Measurements from ENCODE around the gene KCNJ14.

The KCNJ14 gene

DNA sequence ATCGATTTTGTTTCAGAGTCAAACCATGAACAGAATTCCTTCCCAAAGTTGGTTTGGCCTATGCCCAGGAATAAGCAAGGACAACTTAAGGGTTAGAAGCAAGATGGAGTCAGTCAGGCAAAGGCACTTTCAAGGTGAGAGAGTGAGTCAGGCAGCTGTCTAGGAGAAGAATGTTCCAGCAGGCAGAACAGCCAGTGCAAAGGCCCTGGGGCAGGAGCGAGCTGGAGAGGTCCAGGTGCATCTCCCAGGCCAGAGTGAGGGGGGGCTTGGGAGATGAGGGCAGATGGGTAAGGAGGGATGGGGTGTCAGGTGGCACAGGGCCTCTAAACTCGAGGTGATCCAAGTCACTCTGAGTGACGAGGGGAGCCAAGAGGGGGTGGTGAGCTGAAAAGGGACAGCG is 18.8 kb upstream of the KCNJ14 start:
- DNase-seq (ENCODE audit: low read depth) = no peak
- in situ Hi-C loops (cut with HindIII; ENCODE audit: low sequenced_read_pairs) = no loop called here
- TF ChIP-seq, protein P1, sequence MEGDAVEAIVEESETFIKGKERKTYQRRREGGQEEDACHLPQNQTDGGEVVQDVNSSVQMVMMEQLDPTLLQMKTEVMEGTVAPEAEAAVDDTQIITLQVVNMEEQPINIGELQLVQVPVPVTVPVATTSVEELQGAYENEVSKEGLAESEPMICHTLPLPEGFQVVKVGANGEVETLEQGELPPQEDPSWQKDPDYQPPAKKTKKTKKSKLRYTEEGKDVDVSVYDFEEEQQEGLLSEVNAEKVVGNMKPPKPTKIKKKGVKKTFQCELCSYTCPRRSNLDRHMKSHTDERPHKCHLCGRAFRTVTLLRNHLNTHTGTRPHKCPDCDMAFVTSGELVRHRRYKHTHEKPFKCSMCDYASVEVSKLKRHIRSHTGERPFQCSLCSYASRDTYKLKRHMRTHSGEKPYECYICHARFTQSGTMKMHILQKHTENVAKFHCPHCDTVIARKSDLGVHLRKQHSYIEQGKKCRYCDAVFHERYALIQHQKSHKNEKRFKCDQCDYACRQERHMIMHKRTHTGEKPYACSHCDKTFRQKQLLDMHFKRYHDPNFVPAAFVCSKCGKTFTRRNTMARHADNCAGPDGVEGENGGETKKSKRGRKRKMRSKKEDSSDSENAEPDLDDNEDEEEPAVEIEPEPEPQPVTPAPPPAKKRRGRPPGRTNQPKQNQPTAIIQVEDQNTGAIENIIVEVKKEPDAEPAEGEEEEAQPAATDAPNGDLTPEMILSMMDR (IDR thresholded peaks at IDR 0.05; ENCODE audit: low read depth, low read length, missing control alignments) = no peak
- no peak overlapping the region for H3K4me3 ChIP-seq (ENCODE audit: low read depth, low read length)

DNA sequence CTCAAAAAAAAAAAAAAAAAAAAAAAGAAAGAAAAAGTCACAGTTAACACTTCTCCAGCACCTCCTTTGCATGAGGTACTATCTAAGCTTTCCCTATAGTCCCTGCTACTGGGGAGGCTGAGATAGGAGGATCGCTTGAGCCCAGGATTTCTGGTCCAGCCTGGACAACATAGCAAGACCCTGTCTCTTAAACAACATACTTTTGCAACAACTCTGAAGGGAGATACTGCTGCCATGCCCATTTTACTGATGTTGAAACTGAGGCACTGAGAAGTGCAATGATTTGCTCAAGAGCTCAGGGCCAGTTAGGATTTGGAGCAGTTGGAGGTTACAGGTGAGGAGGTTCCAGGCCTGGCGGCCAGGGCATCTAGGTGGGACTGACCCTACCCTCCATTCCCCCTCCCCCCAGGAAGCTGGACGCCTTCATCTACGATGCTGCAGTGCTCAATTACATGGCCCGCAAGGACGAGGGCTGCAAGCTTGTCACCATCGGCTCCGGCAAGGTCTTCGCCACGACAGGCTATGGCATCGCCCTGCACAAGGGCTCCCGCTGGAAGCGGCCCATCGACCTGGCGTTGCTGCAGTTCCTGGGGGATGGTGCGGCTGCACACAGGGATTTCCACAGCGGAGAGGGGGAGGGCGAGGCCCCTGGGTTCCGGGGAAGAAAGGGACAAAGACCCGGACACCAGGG is 13.9 kb upstream of the KCNJ14 start:
- TF ChIP-seq, protein P1 (IDR thresholded peaks at IDR 0.05; ENCODE audit: low read depth, low read length, missing control alignments) = no peak

DNA sequence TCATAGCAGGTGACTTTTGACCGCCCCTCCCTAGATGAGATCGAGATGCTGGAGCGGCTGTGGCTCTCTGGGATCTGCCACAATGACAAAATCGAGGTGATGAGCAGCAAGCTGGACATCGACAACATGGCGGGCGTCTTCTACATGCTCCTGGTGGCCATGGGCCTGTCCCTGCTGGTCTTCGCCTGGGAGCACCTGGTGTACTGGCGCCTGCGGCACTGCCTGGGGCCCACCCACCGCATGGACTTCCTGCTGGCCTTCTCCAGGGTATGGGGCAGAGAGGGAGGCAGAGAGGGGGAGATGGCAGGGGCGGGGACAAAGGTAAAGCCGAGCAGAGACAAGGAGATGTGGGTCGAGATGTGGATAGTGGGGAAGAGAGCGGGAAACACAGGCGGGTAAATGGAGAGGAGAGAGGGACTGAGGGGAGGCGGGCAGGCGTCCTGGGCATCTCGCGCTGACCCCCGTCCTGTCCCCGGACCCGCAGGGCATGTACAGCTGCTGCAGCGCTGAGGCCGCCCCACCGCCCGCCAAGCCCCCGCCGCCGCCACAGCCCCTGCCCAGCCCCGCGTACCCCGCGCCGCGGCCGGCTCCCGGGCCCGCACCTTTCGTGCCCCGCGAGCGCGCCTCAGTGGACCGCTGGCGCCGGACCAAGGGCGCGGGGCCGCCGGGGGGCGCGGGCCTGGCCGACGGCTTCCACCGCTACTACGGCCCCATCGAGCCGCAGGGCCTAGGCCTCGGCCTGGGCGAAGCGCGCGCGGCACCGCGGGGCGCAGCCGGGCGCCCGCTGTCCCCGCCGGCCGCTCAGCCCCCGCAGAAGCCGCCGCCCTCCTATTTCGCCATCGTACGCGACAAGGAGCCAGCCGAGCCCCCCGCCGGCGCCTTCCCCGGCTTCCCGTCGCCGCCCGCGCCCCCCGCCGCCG is 13.0 kb upstream of the KCNJ14 start:
- H3K4me3 ChIP-seq (ENCODE audit: low read depth, low read length) = no peak overlapping the region
- in situ Hi-C loops (cut with HindIII; ENCODE audit: low sequenced_read_pairs) = no loop called here
- TF ChIP-seq, protein P1 (IDR thresholded peaks at IDR 0.05; ENCODE audit: low read depth, low read length, missing control alignments) = no peak

More for the DNA sequence above, 13.9 kb upstream of the KCNJ14 start:
- in situ Hi-C loops (cut with HindIII; ENCODE audit: low sequenced_read_pairs) = no loop called here
- no peak overlapping the region for H3K4me3 ChIP-seq (ENCODE audit: low read depth, low read length)
- no peak for DNase-seq (ENCODE audit: low read depth)

DNA sequence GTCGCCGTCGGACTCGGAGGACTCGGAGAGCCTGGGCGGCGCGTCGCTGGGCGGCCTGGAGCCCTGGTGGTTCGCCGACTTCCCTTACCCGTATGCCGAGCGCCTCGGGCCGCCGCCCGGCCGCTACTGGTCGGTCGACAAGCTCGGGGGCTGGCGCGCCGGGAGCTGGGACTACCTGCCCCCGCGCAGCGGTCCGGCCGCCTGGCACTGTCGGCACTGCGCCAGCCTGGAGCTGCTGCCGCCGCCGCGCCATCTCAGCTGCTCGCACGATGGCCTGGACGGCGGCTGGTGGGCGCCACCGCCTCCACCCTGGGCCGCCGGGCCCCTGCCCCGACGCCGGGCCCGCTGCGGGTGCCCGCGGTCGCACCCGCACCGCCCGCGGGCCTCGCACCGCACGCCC is 12.1 kb upstream of the KCNJ14 start:
- no peak for DNase-seq (ENCODE audit: low read depth)
- TF ChIP-seq, protein P1 (IDR thresholded peaks at IDR 0.05; ENCODE audit: low read depth, low read length, missing control alignments) = no peak
- in situ Hi-C loops (cut with HindIII; ENCODE audit: low sequenced_read_pairs) = no loop called here
- no peak overlapping the region for H3K4me3 ChIP-seq (ENCODE audit: low read depth, low read length)

More for the DNA sequence above, 13.0 kb upstream of the KCNJ14 start:
- DNase-seq (ENCODE audit: low read depth) = no peak

DNA sequence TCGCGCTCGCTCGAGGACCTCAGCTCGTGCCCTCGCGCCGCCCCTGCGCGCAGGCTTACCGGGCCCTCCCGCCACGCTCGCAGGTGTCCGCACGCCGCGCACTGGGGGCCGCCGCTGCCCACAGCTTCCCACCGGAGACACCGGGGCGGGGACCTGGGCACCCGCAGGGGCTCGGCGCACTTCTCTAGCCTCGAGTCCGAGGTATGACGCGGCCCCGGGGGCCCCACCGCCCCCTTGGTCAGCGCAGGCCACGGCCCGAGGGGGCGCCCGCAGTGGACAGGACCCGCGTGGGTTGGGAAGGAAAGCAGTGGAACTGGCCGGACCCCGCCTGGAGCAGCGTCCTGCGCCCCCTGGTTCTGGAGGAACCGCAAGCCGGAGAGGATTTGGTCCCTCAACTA is 11.6 kb upstream of the KCNJ14 start:
- H3K4me3 ChIP-seq (ENCODE audit: low read depth, low read length) = peak overlapping the region; percentile 100
- TF ChIP-seq, protein P1 (IDR thresholded peaks at IDR 0.05; ENCODE audit: low read depth, low read length, missing control alignments) = no peak
- in situ Hi-C loops (cut with HindIII; ENCODE audit: low sequenced_read_pairs) = no loop called here
- no peak for DNase-seq (ENCODE audit: low read depth)

DNA sequence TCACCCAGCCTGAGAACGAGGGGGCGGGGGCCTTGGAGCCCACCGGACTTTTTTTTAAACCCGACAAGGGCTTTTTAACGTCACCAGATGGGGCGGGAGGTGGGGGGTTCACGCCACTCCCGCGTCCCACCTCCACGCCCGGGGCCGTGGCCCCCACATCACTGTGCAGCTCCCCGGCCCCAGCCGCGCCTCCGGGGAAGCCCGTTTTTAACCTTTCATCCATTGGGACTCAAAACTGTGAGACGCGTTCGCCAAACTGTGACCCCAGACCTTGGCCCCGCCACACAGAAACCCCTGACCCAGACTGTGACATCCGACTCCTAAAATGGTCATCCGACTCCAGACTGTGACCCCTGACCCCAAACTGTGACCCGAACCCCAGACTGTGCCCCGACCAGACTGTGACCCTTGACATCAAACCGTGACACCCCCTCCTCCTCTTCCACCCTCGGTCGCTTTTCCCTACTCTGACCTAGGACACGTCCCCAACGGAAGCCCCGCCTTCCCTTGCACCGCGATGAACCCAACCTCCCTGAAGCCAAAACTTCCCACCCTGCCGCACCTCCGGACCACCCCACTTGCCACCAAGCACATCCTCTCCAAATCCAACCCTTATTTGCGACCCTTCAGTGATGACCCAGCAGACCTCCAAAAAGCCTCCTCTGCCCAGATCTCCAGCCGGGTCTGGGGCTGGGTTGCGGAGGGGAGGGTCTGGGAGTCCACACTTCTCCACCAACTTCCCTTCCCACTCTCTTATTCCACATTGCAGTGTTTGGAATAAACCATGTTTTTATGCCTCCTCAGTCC is 11.0 kb upstream of the KCNJ14 start:
- peak overlapping the region; percentile 100 for H3K4me3 ChIP-seq (ENCODE audit: low read depth, low read length)
- DNase-seq (ENCODE audit: low read depth) = no peak

More for the DNA sequence above, 11.0 kb upstream of the KCNJ14 start:
- in situ Hi-C loops (cut with HindIII; ENCODE audit: low sequenced_read_pairs) = no loop called here
- TF ChIP-seq, protein P1 (IDR thresholded peaks at IDR 0.05; ENCODE audit: low read depth, low read length, missing control alignments) = no peak
